ENCODE data around the gene LSAMP. TPM values are rescaled to one million over a fixed set of nuclear protein-coding genes. Genes with fewer than 3 reads are reported as not detected.

Gene LSAMP
- total RNA-seq, 1 experiment from 2014 or later = 0.90 TPM

DNA sequence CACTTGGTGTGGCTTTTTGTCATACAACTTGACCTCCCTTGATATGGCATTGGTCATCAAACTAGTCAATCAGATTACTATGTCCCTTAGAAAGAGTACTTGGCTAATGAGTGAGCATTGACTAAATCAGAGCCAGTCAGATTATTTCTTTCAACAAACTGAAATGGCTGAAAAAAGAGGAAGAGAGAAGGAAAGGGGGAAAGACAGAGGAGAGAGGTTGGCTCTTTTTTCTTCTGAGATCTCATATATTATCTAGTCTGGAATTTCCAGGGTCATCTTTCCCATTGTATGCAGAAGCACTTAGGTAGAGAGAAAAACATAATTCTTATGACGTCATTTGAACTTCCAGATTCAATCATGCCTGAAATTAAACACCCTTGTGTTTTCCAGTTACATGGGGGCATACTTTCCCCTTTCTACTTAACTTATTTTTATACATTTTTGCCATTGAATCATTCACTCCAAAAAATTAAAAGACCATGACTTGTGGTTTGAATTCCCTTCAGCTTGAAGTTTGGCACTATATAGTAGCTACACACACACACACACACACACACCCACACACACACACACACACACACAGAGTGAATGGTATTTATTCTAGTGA, 387.8 kb downstream of the LSAMP start:
- H3K27me3 ChIP-seq (ENCODE audit: insufficient read depth, low read length) = no peaks in the 10 kb centered on the region
- H2BK15ac ChIP-seq (ENCODE audit: low read depth, low read length) = no peak overlapping the region
- no peak overlapping the region for H3K27ac ChIP-seq (ENCODE audit: insufficient read length, low read depth, low read length)
- no peaks in the 10 kb centered on the region; the same call in 1 of the 2 replicates for H3K4me1 ChIP-seq (ENCODE audit: insufficient read depth, low read length)
- H4K91ac ChIP-seq (ENCODE audit: insufficient read length, low read depth, low read length) = no peak overlapping the region
- no peak overlapping the region for H4K8ac ChIP-seq (replicated peaks; ENCODE audit: insufficient read length, low read depth, low read length)
- H3K9me3 ChIP-seq (ENCODE audit: control insufficient read depth, low read depth, low read length) = no peaks in the 10 kb centered on the region
- no peaks in the 10 kb centered on the region for H3K36me3 Mint-ChIP-seq (ENCODE audit: insufficient read depth in 1 of 3, low read depth in 3 of 3)
- DNase-seq = no peak
- no peak overlapping the region for H2BK20ac ChIP-seq (ENCODE audit: low read depth, low read length, poor library complexity, severe bottlenecking)
- no CpG with 5 or more reads among the region's 1 CpG for WGBS (ENCODE audit: extremely low coverage, insufficient read length, low lambda C conversion rate)
- no peaks in the 10 kb centered on the region for H3K23me2 ChIP-seq (ENCODE audit: insufficient read length, low read depth, low read length, poor library complexity, severe bottlenecking)
- H3K27ac Mint-ChIP-seq = no peak overlapping the region
- H2AFZ ChIP-seq (ENCODE audit: low read length) = no peak overlapping the region
- H3K14ac ChIP-seq (ENCODE audit: insufficient read depth, low read length) = no peak overlapping the region
- H3K4me3 Mint-ChIP-seq = no peak overlapping the region
- no peak overlapping the region for H3K9ac ChIP-seq (ENCODE audit: extremely low read depth, insufficient read length, low read length)
- no peaks in the 10 kb centered on the region for H3K79me1 ChIP-seq (ENCODE audit: insufficient read depth, low read depth, low read length, poor library complexity, severe bottlenecking)
- no peak overlapping the region for H3T11ph ChIP-seq (ENCODE audit: low read length)
- H2AK5ac ChIP-seq (ENCODE audit: insufficient read length, low read length) = no peak overlapping the region
- H3K4me2 ChIP-seq (ENCODE audit: insufficient read depth, insufficient read length, low read length) = no peak overlapping the region
- H2BK5ac ChIP-seq (ENCODE audit: insufficient read length, low read length) = no peak overlapping the region
- H4K5ac ChIP-seq (ENCODE audit: insufficient read length, low read depth, low read length) = no peak overlapping the region
- no peak overlapping the region for H2BK12ac ChIP-seq (ENCODE audit: insufficient read length, low read depth, low read length)
- peaks cover 7 to 13% of the 10 kb centered on the region in 2 experiments for H3K4me1 Mint-ChIP-seq
- no peaks in the 10 kb centered on the region for H4K20me1 ChIP-seq (ENCODE audit: control insufficient read depth, insufficient read depth, insufficient read length)
- H3K79me2 ChIP-seq (ENCODE audit: insufficient read depth, low read length) = no peaks in the 10 kb centered on the region
- TF ChIP-seq, protein P1, sequence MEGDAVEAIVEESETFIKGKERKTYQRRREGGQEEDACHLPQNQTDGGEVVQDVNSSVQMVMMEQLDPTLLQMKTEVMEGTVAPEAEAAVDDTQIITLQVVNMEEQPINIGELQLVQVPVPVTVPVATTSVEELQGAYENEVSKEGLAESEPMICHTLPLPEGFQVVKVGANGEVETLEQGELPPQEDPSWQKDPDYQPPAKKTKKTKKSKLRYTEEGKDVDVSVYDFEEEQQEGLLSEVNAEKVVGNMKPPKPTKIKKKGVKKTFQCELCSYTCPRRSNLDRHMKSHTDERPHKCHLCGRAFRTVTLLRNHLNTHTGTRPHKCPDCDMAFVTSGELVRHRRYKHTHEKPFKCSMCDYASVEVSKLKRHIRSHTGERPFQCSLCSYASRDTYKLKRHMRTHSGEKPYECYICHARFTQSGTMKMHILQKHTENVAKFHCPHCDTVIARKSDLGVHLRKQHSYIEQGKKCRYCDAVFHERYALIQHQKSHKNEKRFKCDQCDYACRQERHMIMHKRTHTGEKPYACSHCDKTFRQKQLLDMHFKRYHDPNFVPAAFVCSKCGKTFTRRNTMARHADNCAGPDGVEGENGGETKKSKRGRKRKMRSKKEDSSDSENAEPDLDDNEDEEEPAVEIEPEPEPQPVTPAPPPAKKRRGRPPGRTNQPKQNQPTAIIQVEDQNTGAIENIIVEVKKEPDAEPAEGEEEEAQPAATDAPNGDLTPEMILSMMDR (conservative IDR thresholded peaks at IDR 0.05) = no peak
- no peak overlapping the region for H2BK120ac ChIP-seq (ENCODE audit: low read depth, low read length, poor library complexity, severe bottlenecking)
- no peak overlapping the region for H3K4ac ChIP-seq (ENCODE audit: low read depth, low read length)
- H3K9me3 Mint-ChIP-seq = no peaks in the 10 kb centered on the region
- no peak overlapping the region for H3K23ac ChIP-seq (ENCODE audit: insufficient read length, low read depth, low read length)
- H3K56ac ChIP-seq (ENCODE audit: insufficient read length, low read depth, low read length) = no peak overlapping the region
- no peaks in the 10 kb centered on the region for H3K27me3 Mint-ChIP-seq (ENCODE audit: low read depth)
- H3K18ac ChIP-seq (ENCODE audit: insufficient read length, low read depth, low read length) = no peak overlapping the region
